HG03196 (cell line): ENCODE measurements around the gene PDE4D.

Experiments used
- ATAC-seq: cut with Tn5 transposase; IDR thresholded peaks from one replicate; pipeline ENCODE4 v1.9.1; 2021; ENCODE audit not compliant: unreplicated experiment

Gene PDE4D

DNA sequence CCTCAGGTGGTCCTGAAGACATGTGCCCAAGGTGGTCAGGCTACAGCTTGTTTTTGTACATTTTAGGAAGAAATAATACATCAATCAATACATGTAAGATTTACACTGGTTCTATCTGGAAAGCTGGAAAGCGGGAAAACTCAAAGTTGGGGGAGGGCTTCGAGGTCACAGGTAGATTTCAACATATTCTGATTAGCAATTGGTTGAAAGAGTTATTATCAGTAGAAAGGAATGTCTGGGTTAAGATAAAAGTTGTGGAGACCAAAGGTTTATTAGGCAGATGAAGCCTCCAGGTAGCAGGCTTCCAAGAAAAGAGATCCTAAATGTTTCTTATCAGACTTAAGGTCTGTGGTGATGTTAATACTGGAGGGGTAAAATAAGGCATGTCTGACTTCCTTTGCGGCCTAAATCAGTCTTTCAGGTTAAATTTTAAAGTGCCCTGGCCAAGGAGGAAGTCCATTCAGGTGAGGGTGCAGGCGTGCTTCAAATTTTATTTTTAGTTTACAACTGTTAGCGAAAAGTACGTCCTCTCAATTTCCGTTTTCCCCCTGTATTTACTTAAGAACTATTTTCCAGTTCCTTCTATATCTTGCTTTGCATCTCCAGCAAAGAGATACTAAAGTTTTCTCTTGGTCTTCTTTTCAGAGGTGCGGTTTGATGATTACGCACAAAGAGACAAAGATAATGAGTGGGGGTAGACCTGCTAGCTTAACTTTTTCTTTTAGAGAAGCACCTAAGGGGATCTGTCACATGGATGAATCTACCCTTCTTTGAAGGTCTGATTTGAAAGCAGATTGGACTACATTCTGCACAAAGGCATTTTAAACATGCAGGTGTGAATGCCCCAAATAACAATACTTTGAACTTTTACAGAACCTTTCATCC lies 732.1 kb downstream of the PDE4D start:
- ATAC-seq, result no peak

DNA sequence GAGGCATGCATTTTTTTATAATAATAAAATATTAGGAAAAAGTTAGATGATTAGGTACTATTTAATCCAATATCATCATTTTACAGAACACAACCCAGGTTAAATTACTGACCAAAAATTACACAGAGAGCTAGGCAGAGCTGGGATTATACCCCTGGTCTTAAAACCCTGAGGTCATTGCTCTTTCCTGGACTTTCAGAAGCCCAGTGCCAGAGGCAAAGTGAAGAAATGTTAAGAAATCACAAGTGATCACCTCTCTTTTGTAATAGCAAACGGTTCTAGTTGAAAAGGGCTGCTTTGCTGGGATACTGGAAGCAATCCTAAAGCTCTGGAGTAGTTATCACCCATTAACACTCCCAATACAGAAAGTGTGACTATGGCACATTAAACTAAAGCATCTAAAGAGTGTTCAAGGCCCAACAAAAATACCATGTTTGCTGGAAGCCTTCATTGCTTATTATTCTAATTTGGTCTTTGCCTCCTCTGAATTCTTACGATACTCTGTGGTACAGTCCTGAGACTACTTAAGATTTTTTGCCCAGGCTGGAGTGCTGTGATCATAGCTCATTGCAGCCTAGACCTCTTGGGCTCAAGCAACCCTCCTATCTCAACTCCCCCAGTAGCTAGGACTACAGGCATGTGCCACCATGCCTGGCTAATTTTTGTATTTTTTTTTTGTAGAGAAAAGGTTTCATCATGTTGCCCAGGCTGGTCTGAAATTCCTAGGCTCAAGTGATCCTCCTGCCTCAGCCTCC lies 734.7 kb downstream of the PDE4D start:
- ATAC-seq, result no peak

DNA sequence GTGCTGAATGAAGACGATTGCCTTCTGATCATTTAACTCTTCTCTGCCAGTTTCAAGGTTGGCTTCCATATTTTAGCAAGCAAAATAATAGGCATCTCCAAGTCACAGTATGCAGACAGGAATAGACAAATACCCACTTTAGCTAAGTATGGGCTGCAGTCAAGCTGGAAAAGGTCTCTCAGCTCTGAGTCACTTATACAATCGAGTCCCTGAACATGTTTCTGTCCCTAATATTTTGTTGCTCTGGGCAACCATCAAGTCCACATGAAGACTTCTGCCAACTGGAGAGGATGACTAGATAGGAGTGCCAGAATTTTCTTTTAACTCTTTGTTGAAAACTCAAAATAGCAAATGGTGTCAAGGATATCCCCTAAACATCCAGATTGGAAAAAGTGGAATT lies 735.4 kb downstream of the PDE4D start:
- ATAC-seq, result no peak

DNA sequence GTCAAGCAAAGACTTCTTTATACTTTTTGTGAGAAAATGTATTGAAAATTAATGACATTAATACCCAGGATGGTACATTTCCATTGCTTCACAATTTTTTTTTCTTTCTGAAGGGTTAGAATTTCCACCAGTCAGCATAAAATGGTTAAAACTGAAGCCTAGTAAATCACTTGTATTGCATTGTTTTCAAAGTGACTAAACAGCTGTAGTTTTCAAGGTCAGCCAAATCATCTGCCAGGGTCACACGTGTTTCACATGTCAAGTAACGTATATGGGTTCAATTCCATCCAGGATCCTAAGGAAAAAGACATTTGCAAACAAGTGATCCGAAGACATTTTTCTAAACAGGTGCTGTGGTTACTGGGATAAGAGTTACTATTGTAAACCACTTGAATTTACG lies 736.5 kb downstream of the PDE4D start:
- ATAC-seq, result no peak

DNA sequence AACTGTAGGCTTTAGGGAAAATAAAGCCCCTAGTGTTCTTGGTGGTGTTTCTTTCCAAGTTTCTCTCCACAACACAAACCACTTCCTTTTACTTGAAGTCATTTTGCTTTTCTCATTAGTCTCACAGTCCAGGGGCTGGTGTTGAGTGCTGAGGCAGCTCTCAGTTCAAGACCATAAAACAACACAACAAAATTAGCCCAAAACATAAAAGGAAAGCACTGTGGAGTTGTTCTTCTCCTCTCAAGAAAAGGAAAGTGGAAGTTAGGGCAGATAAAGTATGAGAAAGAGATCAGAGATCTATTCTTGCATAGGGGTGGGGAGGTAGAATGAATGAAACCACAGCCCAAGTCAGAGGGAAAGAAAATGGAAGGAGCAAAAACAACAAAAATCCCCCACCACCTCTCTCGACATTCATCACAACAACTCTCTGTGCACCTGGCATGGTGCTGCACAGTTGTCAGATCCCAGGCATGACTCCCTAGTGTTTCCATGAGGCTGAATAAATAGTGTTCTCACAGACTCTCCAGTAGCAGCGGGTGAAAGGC lies 740.8 kb downstream of the PDE4D start:
- ATAC-seq, result no peak

DNA sequence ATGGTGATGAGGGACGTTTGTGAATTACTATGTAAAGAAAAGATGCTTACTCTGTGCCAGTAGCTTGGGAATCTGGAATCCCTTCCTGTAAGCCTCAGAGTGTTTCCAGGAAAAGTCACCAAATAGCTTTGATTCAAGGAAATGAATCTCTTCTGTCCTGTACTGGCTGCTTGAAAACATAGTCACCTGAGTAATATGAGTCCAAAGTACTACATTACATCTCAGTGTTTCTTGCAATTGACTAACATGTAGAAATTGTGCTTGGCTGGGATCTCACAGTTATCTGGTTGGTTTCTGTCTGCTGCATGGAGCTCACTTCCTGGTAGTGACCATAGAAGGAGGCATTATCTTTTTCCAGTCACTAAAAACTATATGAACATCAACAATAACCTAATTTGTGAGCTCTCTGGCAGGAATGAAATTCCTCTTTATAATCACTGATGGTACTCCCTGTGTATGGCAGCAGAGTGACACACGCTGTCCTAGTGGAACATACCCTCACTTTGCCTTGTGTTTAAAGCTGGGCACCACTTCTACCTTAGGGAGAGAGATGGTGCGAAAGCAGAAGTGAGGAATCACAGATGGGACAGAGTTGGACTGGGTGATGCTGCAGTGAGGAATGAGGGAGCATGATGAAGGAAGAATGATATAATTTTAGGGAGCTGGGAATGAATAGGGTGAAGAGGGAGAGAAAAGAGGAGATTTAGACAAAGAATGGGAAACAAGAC lies 742.2 kb downstream of the PDE4D start:
- no peak for ATAC-seq

DNA sequence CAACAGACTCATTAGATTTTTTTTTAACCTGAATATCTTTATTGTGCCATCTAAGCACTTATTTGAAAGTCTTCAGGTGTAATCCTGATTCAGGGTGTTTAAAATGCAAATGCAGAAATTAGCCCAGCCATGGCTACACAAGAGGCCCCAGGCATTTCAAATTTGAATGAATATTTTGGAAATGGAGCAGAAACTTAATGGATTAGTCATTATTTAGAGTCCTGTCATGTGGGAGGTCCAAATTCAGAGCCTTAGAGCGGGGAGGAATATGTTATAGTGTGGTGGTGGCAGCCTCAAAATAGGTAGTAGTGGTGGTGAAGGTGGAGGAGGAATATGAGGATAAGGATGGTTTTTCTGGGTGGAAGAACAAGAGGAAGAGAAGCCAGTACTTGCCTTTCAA lies 743.7 kb downstream of the PDE4D start:
- no peak for ATAC-seq

DNA sequence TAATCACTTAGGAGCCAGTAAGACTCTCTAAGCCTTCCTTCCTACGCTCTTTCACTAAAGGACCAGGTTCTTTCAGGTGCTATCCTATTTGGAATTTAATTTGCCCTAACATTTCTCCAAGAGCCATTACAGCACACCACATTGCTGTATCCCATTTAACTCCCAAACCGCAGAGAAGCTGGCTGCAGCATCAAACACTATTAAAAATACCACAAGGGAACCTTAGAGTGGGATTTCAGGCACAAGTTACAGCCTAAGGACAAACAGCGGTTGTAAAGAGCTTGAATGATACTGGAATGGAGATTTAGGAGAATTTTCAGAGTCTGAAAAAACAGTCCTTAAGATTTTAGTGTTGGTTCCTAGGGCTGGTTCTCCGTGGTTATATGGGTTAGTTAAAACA lies 744.3 kb downstream of the PDE4D start:
- ATAC-seq, result no peak

DNA sequence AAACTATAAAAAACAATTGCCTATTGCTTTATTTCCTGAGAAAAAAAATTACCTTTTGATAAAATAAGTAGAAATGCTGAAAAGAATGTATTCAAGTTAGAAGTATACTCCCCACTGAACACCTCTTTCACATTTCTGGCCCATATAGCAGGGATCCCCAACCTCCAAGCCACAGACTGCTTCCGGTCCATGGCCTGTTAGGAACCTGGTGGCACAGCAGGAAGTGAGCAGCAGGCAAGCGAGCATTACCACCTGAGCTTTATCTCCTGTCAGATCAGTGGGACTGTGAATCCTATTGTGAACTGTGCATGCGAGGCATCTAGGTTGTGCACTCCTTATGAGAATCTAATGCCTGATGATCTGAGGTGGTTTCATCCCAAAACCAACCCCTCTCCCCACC lies 746.8 kb downstream of the PDE4D start:
- no peak for ATAC-seq

DNA sequence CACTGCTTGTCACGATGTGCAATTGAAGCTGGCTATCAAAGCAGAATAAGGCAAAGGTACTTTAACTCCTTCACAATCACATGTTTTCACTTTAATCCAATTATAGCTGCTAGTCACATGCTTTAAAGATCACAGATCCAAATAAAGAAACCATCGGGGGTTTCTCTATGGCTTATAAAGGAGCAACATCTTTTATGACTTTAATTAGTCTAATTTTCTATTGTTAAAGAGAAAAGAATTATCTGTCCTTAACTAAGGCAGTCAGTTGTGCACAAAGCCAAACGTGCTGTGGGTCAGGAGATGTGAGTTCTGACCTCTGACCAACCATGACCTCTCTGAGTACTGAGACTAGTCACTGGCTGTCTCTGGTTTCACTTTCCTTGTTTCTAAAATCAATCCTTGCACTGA lies 749.6 kb downstream of the PDE4D start:
- peak; percentile 96 for ATAC-seq

DNA sequence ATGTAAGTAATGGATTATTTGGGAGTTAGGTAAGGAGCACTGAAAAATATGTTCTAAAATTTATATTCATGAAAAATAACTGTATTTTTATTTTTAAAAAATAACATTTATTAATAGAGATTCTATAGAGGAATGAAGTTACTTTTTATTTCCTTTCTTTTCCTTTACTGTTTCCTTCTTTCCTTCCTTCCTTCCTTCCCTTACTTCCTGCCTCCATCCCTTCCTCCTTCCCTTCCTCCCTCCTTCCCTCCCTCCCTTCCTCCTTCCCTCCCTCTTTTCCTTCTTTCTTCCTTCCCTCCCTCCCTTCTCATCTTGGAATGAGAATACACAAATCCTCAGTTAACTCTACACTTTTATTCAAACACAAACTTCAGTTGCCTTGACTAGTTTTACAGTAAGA lies 750.6 kb downstream of the PDE4D start:
- ATAC-seq, result no peak

DNA sequence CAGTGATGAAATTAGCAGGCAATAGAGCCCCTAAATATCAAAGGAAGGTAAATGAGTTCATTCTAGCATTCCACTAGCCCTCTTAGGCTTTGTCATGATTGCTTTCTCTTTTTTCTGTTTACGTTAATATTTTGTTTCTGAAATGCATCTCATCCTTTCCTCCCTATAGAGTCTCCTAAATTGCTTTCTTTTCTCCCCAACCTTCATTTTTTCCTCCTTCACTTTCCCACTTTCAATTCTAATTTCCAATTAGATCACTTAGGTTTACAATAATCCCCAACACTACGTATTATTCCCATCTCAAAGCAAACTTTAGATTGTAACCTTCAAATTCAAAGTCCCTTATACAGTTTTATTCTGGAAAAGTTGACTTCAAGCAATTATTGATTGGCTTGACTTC lies 751.4 kb downstream of the PDE4D start:
- no peak for ATAC-seq

DNA sequence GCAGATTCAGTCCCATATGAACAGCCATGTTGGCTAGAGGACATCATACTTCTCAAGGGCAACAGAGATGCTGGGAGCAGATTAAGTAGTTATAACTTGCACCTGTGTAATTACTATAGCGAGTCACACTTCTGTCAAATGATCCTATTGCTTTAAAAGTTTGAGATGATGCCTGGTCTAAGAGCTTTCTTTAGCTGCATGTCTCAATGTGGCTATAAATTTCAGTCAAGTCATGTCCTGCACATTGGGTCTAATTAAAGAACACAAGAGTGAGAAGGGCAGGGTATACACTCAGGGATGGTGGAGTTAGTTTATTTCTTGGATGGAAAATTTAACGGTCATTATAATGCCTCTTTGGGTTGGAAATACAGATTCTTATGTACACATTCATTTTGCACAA lies 753.4 kb downstream of the PDE4D start:
- no peak for ATAC-seq

DNA sequence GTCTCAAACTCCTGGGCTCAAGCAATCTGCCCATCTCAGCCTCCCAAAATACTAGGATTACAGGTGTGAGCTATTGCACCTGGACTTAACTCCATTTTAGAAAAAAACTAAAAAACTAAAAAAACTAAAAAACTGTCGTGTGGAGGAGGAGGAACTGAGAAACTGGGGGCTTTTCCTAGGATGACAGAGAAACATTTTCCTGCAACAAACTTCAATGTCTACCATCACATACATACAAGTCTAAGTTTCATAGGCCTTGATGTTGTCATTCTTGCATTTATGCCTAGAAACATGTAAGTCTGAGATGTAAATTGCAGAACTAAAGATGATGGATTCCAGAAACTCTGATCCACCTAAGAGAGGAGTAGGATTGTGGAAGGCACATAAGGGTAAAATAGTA lies 753.8 kb downstream of the PDE4D start:
- no peak for ATAC-seq

DNA sequence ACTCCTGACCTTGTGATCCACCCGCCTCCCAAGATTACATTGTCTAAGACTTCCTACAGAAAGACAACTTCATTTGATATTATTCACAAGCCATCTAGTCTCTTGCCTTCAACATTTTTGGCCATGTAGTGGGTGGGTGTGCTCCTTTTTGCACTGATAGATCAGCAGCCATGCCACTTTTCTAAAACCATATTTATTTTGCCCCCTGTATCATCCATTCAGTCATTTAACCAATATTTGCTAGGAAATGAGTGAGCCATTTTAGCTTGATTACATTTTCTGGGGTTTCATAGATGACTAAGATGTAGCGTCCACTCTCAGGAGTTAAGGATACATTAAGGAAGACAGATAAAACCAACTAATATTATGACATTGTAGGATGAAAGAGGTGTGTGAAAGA lies 755.0 kb downstream of the PDE4D start:
- no peak for ATAC-seq

DNA sequence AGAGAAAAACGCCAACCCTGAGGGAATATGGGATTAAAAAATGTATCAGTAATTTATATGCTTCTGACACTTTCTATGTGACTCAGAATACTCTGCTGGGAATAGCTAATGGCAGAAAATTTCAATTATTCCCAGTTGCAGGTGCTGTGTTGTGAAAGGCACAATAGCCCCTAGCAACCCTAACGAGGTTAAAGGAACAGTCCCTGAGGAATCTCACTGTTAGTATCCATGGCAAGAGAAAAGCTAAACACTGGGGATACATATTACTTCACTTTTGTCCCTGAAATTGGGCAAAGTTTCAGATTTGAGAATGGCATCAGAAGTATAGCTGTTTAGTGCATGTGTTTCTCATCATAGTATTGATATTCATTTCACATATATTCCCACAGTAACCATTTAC lies 755.7 kb downstream of the PDE4D start:
- no peak for ATAC-seq

DNA sequence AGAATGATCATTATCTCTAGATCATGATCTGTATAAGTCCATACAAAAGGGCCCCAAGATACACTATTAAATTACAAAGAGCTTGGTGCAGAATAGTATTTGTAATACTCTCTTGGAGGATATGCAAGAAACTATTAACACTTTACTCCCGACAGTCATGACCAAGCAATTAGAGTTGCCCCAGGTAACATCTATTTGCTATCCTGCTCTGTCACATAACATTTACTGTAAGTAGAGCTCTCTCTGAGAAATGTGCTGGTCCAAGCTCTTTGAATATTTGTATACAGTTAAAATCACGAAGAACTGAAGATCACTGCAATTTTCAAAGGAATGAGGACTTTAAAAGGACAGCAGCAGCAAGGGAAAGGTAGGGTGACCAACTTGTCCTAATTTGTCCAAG lies 757.0 kb downstream of the PDE4D start:
- ATAC-seq, result no peak

DNA sequence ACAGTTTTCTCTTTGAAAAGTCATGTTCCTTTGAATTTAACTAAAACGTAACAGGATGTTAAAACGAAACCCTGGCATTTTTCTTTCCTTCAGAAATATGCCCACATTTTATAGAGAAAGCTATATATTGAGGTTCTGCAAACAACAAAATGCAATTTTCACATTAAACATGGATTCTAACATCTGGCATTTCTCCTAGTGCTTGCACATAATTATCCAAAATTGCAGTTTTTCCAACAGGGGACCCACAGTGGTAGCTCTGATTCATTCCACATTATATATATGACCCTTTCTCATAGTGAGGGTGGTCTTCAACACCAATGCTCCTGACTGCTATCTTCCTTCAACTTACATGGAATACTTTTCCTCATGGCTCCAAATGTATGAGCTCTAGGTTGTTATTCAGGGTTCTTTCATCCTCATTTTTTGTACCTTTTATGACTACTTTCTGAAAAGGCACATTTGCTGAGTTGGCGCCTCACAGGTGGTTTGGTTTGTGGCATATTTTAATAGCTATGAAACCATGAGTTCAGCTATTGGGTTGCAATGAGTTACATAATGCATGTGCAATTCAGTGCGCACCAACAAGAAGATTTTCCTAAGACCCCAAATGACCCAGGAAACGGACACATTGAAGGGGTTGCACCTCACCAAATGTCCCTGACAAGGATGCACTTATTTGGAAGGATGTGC lies 758.9 kb downstream of the PDE4D start:
- ATAC-seq, result no peak

DNA sequence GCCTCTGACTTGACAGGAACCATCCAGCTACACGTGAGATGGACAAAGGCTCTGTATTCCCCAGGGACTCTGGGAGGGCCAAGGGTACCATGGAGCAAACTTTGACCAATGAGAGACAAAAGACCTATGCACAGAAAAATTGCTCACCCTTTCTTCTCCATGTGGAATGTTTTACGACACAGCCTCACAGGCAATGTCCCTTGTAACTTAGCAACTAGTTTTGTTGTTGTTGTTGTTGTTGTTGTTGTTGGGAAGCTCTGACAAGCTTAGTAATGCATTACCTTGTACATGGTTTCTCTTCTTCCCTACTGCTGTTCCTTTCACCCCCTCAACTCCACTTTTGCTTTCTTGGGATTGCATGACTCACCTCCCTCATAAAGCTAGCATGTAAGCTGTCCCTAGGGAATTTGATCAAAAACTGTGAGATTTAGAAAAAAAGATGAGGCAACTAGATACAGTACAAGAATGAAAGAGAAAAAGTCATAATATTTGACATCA lies 759.7 kb downstream of the PDE4D start:
- no peak for ATAC-seq

DNA sequence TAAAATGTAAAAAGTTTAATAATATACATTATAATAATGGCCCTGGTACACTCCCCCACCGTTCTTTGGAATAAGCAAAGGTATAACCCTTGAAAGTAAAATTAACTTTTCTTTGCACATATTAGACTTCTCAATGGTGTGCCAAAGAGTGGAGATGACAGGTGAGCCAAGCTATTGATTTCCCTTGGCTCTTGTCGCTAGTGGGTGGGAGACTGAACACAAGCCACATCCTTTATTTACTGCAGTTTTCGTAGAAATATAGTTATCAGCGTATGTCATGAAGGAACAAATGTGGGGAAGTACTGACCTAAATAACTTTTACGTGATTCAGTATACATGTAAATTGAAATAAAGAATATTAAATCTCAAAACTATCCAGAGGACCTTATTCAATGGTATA lies 761.4 kb downstream of the PDE4D start:
- ATAC-seq, result no peak

DNA sequence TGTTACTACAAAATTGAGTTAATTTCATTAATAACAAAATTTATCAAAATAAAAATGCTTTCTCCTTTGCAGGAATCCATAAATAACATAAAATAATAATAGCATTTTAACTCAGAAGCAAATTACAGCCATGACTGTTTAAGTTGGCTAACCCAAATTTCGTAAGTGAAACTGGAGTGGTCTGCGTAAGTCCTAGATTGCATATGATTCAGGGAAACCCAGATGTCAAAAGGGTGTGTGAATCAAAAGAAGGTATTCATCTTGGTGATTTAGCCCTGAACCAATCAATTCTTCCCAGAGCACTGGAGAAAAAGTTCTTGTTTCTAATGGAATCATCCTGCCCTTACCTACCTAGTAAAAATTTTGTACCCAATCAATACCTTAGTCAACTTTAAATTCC lies 763.1 kb downstream of the PDE4D start:
- no peak for ATAC-seq
